Stimulated activated CD4-positive, alpha-beta T cell treated with anti-CD3 and anti-CD28 coated beads, Interleukin-4, amount 100 ng/mL, for 24 hours (primary cell): ENCODE measurements around the gene GLRA3.
"Not testable (repeated sequence)": the region's sequence is repeated elsewhere in the genome, so short reads cannot be mapped to it uniquely, and the experiment has no call there.

Experiments used
- DNase-seq: peaks from one replicate; pipeline ENCODE4 v3.0.0-alpha.2; 2020

Gene GLRA3

DNA sequence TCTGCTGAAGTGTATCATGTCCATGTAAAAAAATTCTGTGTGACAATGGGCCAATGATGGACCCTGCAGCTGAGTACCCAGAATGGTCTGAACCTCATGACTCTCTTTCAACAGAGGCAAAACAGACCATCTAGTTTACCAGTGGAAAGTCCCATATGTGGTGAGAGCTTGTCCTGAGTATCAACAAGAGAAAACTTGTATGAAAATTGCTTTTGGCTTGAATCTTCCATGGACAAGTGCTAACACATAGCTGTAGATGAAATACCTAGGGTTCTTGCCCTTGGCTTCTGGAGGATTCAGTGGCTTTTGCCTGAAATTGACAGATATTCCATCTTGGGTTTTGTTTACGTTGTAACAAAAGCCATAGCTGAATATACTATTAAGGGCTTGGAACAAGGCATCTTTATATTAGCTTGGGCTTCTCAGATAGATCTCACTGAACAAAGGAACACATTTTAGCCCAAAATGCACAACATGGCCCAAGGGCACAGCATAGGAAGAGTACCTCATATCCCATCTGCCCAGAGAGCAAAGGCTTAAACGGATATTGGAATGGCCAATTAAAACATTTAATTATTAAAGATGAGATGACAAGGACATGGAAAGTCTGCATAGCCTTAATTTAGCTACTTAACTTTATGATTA is 178.2 kb downstream of the GLRA3 start:
- no peak for DNase-seq

DNA sequence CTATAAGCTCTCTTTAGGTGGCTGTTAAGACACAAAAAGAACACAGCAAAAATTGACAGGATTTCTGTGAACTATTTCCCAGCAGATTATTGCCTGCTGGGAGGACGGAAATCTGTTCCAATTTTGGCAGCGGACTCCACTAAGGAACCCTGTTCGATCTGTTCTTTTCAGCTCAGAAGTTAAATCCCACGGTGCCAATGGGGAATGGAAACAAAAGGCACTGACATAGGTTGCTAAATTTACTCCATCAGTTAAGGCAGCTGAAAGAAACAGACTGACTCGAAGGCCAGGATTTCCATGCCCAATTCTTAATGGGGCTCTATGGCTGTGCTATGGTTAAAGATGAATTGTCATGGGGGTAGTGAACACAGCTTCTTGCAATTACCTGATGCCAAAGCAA is 180.2 kb downstream of the GLRA3 start:
- no peak for DNase-seq

DNA sequence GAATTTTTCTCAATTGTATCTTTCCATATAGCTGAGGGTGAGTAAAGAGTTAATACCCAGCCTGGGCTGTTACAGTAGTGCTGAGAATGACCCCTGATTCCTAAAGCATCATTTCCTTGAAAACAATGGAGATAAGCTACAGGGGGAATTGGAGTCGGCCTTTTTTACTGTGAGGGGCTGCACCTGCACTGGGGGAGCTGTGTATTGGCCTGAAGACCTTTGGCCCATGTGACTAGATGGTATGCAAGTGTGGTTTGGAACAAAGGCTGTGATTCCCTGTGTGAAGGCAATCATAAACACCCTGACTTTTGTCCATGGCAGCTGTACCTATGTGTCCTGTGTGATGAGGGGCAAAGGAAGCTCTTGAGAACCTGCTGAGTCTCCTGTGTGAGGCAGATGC is 182.7 kb downstream of the GLRA3 start:
- no peak for DNase-seq

DNA sequence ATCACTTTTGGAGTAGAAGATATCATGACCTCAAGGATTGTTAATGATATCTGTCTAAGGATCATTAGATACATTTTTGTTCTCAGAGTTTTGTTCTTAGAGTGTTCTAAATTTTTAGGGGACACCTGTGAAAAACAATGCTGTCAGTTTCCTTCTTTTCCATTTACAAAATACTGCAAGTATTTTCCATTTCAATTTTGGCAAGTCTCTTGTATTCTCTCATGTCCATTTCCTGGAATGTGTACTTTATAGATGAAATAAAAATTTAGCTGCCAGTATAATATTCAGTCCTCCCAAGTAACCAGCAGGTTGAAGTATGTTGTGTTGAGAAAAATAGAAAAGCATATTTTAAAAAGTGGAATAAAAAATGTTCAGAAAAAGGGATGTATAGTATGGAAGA is 188.9 kb downstream of the GLRA3 start:
- no peak for DNase-seq

DNA sequence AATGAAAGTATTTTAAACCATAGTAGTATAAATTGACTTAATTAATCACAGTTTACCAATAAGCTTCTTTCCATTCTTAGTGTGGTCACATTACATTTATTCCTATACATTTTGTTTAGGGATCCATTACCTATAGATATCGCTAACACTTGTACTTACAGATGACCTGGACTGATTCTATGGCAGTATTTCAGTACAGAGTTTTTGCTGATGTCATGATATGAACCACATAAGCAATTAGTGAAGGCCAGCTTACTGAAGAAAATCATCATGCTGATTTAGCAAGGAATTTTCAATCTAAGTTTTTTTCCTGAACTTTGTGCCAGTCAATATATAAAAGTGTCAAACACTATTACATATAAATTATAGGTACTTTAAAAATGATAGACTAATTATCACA is 193.3 kb downstream of the GLRA3 start:
- no peak for DNase-seq

DNA sequence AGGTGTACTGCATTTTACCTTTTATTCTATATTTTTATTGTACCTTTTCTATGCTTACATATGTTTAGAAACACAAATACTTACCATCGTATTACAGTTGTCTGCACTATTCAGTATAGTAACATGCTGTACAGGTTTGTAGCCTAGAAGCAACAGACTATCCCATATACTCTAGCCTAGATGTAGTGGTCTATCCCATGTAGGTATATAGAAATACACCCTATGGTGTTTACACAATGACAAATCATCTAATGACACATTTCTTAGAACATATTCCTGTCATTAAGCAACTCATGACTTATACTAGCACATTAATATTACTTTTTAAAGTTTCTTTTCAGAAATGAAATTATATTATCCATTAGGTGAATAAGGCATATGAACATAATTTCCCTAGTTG is 195.6 kb downstream of the GLRA3 start:
- no peak for DNase-seq

DNA sequence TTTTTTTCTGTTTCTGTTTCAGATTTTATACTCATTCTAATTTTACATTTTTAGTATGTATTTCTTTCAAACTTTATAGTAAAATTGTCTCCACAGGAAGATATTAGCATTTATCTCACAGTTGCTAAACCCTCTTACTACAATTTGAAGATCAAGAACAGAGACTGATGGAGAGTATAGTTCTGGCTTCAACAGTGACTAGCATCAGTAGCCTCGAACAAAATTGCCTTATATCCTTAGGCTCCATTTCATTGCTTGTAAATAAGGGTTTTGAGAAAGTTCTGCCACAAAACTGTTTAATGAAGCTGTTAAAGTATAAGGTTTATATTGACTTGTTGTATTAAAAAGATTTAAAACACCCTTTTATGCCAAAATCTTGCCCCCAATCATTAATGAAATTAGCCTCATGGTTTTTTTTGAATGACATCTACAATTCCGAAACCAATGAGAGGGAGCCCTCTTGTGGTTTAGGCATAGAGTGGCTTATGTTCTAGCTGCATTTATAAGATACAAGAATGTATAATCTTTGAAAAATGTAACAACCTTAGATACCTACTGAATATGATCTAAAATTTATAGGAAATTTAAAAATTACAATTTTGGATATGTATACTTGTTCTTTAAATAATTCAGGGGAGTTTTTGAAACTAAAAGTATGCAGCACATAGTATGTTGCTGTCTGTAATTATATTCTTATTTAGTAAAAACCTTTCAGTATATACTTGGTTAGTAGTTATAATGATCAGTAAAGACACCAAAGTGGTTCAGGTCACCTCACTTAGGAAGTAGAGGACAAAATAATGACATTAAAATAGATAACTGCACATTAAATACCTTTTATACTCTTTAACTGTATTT is 196.9 kb downstream of the GLRA3 start:
- no peak for DNase-seq

DNA sequence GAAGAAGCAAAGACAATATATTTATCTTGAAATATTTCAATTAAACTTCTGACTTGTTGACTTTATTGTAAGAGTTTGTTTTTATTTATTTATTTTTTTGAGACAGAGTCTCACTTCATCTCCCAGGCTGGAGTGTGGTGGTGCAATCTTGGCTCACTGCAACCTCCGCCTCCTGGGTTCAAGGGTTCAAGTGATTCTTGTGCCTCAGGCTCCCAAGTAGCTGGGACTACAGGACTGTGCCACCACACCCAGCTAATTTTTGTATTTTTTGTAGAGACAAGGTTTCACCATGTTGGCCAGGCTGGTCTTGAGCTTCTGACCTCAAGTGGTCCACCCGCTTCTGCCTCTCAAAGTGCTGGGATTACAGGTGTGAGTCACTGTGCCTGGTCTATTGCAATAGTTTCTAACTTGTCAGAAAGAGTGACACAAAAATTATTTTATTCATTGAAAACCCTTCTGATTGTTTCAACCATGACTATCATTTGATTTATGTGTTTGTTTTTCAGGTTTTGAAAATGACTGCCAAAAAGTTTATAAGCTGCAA is 199.1 kb downstream of the GLRA3 start:
- DNase-seq = not testable (repeated sequence)

DNA sequence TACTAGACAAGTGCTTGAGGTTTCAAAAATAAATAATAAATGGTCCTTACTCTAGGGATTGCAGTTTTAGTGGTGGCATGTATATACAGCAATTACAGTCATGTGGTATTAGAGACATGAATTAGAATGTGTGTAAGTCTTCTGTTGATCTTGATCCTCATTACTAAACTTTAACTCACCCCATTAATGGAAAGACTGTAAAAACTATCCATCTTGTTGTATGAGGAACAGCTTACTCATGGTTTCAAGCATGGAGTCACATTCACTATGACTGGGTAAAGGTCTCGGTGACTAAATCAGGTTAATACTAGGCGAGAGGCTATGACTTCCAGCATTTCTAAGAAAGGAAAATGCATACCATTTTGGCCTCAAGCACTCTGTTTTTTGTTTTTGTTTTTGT is 199.8 kb downstream of the GLRA3 start:
- no peak for DNase-seq

DNA sequence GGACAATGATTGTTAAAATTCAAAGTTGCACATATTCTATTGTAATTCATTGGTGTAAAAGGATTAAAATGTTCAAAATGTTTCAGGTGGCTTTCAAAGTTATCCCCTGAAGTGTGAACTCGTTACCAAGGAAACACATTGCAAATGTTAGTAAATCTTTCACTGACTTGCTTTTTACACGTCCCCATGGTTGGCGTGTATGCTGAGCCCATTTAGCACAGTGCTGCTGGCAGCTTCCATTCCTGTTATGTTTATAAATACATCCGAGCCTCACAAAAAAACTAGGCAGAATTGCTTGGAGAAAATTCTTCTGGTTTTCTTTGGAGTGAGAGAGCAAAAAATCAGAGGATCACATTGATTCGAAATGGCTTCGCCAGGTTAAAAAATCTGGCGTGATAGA is 200.9 kb downstream of the GLRA3 start:
- no peak for DNase-seq

DNA sequence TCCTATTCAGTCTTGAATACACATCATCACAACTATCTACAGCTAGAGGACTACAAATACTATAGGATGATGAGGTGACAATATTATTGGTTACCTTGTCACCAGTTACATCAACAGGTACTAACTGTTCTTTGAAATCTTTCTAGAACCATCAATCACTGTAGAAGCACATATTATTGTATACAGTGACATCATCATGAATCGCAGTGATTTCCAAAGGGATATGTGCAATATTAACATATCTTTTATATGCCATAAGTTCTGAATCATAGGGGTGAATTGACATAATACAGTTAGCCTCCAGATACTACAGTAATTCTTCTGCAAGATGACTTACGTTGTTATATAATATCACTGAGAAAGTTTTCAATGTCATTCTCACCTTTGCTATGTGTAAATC is 201.6 kb downstream of the GLRA3 start:
- DNase-seq = no peak

DNA sequence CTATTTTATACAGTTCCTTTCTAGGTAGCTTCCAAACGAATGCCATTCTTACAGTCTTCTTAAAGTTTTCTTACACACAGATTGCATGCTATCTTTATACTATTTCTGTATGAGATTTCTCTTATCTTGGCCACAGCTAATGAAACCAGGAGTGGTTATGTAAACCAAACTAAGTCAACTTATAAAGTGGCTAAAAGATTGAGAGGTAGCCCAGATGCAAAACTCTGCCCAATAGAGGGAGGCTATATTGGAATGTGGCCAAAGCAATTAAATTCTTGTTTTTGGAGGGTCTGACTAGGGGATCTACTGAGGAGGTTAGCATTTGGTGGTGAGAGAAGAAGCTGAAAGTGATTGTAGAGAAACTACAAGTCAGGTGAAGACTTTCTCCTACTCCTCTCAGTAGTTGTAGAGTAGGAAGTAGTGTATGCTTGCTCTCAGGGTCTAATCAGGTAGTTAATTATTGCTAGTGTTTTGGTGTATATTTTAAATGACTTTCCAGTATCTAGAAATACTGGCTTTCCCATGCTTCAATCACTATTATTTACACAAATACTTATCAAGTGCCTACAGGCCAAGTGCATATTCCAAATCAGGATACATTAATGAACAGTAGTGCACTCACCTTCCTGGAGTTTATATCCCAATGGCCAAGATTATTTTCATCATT is 202.6 kb downstream of the GLRA3 start:
- no peak for DNase-seq

DNA sequence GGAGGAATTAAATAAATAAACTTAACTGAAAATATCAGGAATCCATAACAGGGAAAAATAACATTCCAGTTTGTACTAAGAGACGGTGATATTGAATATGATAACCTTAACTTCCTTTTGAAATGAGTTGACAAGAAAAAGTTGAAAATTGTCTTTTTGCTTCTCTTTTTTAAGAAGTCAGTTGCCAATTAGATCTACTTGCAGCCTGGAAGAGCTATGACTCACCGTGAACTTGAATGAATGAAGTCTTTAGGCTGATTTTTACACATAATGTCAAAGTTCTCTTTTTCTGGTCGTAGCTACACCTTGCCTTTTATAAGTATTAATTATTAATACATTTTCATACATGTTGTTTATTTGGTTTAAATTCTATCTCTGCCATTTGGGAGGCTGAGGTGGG is 212.4 kb downstream of the GLRA3 start:
- no peak for DNase-seq

DNA sequence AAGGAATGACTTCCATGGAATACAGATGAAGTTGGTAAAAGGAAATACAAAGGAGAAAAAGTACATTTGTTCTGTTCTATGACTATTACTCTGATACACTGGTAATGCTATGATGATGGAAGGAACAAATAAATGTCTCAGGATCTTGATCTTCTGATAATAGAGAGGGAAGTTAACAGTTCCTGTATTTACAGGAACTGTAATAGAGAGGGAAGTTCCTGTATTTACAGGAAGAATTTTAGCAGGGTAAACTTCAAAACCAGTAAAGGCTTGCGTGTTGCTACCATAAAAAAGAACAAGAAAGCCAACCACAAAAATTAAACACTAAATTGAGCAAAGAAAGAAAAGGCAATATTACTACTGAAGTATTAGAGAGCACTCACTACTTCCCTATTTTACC is 215.1 kb downstream of the GLRA3 start:
- no peak for DNase-seq

DNA sequence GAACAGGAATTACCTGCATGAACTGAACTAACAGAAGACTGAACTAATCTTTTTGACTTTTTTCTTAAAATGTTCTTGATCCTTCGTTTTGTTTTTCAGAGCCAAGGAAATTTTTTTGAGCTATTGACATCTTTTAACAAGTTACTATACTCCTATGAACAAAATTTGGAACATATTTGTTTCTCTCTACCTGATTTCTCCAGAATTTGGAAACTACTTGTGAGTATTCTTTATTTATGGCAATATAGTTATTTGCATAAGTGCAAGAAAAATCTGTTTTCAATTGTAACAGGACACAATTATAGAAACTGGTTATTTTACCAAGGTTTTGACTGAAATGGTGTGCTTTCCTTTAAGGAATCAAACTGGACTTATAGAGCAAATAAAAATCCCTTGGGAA is 217.3 kb downstream of the GLRA3 start:
- DNase-seq = no peak

DNA sequence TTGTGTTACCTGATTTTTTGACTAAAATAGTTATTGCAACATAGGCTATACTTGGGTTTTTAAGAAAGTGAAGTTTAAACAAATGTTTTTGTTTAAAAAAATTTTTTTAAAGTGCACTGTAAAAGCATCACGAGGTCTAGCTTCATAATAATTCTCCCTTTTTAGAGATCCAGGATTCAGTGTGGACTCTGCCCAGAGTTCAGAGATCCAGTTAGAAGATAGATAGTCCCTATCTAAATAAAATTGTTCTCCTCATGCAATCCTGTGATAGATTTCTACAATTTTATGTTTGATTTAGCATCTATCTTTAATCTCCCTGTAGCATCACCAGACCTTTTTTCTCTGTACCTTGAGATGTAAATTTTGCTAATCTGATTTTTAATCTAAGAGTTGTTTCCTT is 221.3 kb downstream of the GLRA3 start:
- no peak for DNase-seq

DNA sequence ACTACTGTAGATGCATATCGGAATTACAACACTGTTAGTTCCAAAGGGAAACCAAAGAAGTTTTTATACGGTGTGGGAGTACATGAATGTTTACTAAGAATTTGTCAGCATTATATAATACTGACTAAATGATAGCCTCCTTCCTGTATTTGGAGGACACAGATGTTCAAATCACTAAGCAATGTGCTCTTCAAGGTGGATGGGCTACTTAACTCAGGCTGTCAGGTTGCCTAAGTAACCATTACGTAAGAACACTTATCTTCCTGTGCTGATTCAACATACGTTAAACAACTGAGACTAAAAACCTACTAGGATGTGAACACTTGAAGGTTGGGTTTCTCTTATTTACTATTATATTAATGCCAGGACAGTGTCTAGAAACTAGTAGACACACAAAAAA is 224.8 kb downstream of the GLRA3 start:
- DNase-seq = no peak

DNA sequence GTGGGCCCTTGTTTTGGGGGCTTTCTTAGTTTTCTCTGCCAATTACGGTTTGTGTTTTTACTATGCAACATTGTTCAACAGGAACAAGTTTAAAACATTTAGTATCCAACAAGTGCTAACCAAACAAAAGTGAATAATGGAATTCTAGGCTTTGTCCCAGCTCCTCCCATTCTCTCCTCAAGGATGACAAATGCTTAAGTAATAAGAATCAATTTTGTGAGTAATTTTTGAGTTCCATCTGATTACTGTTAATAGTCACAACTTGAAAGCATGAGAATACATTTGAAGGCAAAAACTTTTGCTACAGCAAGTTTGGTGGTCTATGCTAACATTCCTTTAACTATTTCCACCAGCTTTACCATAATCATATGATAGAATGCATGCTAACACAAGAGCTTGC is 228.7 kb downstream of the GLRA3 start:
- no peak for DNase-seq

DNA sequence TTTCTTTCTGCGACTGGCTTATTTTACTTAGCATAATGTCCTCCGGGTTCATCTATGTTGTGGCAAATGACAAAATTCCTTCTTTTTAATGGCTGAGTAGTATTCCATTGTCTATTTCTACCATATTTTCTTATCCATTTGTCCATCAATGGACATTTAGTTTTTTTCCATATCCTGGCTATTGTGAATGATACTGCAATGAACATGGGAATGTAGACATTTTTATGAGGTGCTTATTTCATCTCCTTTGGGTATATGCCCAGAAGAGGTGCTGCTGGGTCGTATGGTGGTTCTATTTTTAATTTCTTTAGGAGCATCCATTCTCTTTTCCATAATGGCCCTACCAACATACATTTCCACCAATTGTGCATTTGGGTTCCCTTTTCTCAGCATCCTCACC is 230.2 kb downstream of the GLRA3 start:
- no peak for DNase-seq

DNA sequence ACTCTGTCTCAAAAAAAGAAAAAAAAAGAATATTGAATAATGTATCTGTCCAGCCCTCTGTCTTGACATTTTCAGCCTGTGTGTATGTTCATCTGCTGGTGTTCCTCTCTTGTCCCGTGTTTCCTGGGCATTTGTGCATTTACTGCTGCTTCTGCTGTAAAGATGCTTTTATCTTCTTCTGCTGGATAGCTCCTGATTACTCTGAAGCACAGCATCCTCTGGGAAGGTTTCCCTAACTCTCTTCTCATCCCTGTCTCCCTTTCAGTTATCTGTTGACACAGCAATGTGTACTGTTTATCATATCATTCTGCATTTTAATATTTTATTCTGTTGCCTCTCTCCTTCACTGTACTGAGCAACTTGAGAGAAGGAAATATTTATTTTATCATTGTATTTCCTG is 232.5 kb downstream of the GLRA3 start:
- DNase-seq = no peak

DNA sequence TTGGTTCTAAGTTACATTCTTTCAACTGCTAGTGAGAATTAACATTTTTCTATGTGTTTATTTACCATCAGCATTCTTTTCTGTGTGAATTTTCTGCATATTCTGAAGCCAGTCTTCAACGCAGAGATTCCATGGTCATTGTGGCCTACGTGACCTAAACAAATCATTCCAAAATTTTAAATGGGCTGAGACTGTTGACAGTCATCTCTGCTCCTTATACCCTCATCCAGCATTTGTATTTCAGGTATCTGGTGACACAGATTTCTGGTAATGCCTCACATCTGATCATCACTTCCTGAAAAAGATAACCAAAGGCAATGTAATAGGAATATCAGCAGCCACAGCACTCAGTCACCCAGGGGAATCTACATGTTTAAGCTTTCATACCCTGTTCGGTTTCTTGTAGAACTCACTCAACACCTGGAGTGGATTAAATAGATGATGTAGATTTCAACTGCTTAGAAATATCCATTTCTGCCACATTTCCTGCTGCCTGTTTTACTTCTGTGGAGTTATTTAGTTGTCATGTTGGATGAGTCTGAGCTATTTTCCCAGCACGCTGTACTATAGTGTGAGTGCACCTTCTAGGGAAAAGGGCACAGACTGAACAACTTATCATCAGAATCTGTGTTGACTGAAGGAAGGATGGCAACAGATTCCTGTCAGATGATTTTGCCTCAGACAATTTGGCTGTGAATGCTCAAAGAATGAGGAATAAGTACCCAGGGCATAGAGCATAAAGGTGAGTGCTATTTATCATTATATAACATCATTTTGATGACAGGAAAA is 233.7 kb downstream of the GLRA3 start:
- no peak for DNase-seq

DNA sequence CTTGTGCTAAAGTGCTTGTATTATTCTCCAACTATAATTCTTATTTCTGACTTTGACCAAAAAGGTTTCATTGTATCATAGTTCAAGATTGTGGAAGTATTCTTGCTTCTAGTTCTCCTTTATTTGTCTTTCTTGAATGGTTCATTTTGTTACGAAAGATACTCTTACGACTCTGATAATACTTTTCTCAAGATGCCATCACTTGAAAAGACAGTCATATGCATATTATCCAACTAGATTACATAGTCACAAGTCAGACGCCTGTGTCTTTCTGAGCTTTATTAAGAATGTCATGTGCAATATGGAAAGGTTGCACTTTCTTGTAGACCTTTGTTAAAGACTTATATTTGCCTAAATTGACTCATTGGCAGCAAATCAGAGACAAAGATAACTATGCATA is 235.3 kb downstream of the GLRA3 start:
- DNase-seq = no peak

DNA sequence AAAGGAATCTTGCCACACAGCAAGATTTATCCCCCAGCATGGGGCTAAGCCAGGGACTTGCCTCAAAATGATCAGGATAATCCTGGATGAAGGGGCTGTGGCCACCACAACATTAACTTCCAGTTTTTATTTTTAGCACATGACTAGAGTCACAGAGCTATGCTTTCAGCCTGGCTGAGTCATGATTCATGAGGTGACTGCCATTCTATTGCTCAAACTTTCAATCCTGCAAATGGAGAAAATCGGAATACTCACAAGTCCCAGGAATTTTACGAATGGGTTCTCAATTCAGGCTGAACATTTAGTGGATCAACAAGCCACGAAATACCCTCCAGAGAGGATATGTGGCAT is 236.1 kb downstream of the GLRA3 start:
- DNase-seq = no peak
